ENCODE data around the gene FOXC1.

The FOXC1 gene

GRCh38 chr6:1594445-1595200 is 15.1 kb upstream of the FOXC1 start:
- Histone ChIP-seq H3K27ac (no peak overlapping the region), H3K4me3 (no peak overlapping the region)
- TF ChIP-seq CTCF (IDR thresholded peaks at IDR 0.05) = no peak
- peak; percentile 66 for DNase-seq (ENCODE audit: low spot score)

- H3K4me3 ChIP-seq = peak overlapping the region; percentile 73
- no peak for TF ChIP-seq CTCF (IDR thresholded peaks at IDR 0.05)
- DNase-seq (ENCODE audit: low spot score) = no peak
- H3K27ac ChIP-seq = no peak overlapping the region
Observed at GRCh38 chr6:1595271-1596087, 14.2 kb upstream of the FOXC1 start.

- H3K4me3 ChIP-seq = peak overlapping the region; percentile 73
- H3K27ac ChIP-seq = no peak overlapping the region
- peak; percentile 97 for TF ChIP-seq CTCF (IDR thresholded peaks at IDR 0.05)
- peak; percentile 77 for DNase-seq (ENCODE audit: low spot score)
Observed at GRCh38 chr6:1596088-1596852, 13.4 kb upstream of the FOXC1 start.

GRCh38 chr6:1597121-1597744 is 12.5 kb upstream of the FOXC1 start:
- TF ChIP-seq CTCF (IDR thresholded peaks at IDR 0.05) = no peak
- no peak overlapping the region for H3K4me3 ChIP-seq
- DNase-seq (ENCODE audit: low spot score) = peak; percentile 58
- H3K27ac ChIP-seq = no peak overlapping the region

GRCh38 chr6:1597924-1598323 is 11.8 kb upstream of the FOXC1 start:
- H3K4me3 ChIP-seq = no peak overlapping the region
- no peak for DNase-seq (ENCODE audit: low spot score)
- H3K27ac ChIP-seq = no peak overlapping the region
- no peak for TF ChIP-seq CTCF (IDR thresholded peaks at IDR 0.05)

GRCh38 chr6:1598433-1598832 is 11.3 kb upstream of the FOXC1 start:
- Histone ChIP-seq H3K4me3 (no peak overlapping the region), H3K27ac (no peak overlapping the region)
- peak; percentile 65 for DNase-seq (ENCODE audit: low spot score)
- TF ChIP-seq CTCF (IDR thresholded peaks at IDR 0.05) = no peak
